ENCODE data around the gene HELB. TPM values are rescaled to one million over a fixed set of nuclear protein-coding genes. Genes with fewer than 3 reads are reported as not detected.

The HELB gene
- total RNA-seq, 1 experiment from 2014 or later = 9.3 TPM

- ChIA-PET RAD21 (ENCODE audit: low non-redundant PET in 1 of 2, low total read pairs in 2 of 2, uncharacterized antibody in 2 of 2, unreplicated experiment in 2 of 2) (no interaction called here), POLR2A (no interaction called here), CTCF (no interaction called here)
- intact Hi-C loops (cut with micrococcal nuclease) = no loop called here
- H3K4me3 ChIP-seq (replicated peaks in 1 of 2; ENCODE audit: low read depth in 1 of 2, low read length in 2 of 2) = no peak overlapping the region
- H3K27me3 ChIP-seq (ENCODE audit: insufficient read depth, low read length) = no peaks in the 10 kb centered on the region
- no peaks in the 10 kb centered on the region for H3K36me3 ChIP-seq (ENCODE audit: control insufficient read depth in 1 of 2, insufficient read depth in 2 of 2, low read length in 2 of 2)
- no peak overlapping the region for H3K4me2 ChIP-seq (ENCODE audit: low read length)
- H3K79me2 ChIP-seq (ENCODE audit: insufficient read depth, low read length) = no peaks in the 10 kb centered on the region
- H3K9me2 ChIP-seq (ENCODE audit: insufficient read depth) = no peaks in the 10 kb centered on the region
- DNase-seq (ENCODE audit: low read depth, low spot score) = no peak
- H3K4me1 ChIP-seq (ENCODE audit: control insufficient read depth in 1 of 2, insufficient read depth in 2 of 2, low read length in 2 of 2) = no peaks in the 10 kb centered on the region
- no TSS peak for BruUV-seq (replicated peaks)
- no peaks in the 10 kb centered on the region for H4K20me1 ChIP-seq (ENCODE audit: insufficient read depth)
- no peaks in the 10 kb centered on the region for H3K9me3 ChIP-seq (ENCODE audit: control insufficient read depth in 1 of 2, insufficient read depth in 1 of 2, low read depth in 1 of 2, low read length in 2 of 2)
- TF ChIP-seq JUND (IDR thresholded peaks at IDR 0.05) (no peak), MAX (IDR thresholded peaks at IDR 0.05) (no peak), CEBPB (IDR thresholded peaks at IDR 0.05; ENCODE audit: low read depth) (no peak), POLR2AphosphoS5 (IDR thresholded peaks at IDR 0.05; ENCODE audit: low read depth, low read length) (no peak), SP1 (IDR thresholded peaks at IDR 0.05; ENCODE audit: low read depth) (no peak), ZBTB33 (IDR thresholded peaks at IDR 0.05; ENCODE audit: extremely low read depth, insufficient replicate concordance, low read length) (no peak), ZFX (IDR thresholded peaks at IDR 0.05) (no peak), TCF7L2 (IDR thresholded peaks at IDR 0.05; ENCODE audit: borderline replicate concordance, extremely low read depth, insufficient read depth, insufficient read length) (no peak), EZH2 (IDR thresholded peaks at IDR 0.05) (no peak), ATF3 (IDR thresholded peaks at IDR 0.05) (no peak), REST (IDR thresholded peaks at IDR 0.05; ENCODE audit: low read depth) (no peak), RAD21 (IDR thresholded peaks at IDR 0.05; ENCODE audit: low read depth) (no peak), FOSL1 (IDR thresholded peaks at IDR 0.05; ENCODE audit: low read depth) (no peak), CTCF (IDR thresholded peaks at IDR 0.05 in 2 of 3, conservative IDR thresholded peaks at IDR 0.05 in 1 of 3; ENCODE audit: borderline replicate concordance in 1 of 3, insufficient read depth in 1 of 3, low read depth in 2 of 3, low read length in 2 of 3) (no peak), CBX3 (IDR thresholded peaks at IDR 0.05; ENCODE audit: low read depth) (no peak), SRF (IDR thresholded peaks at IDR 0.05; ENCODE audit: low read depth) (no peak), ZNF274 (IDR thresholded peaks at IDR 0.05; ENCODE audit: low read depth, low read length) (no peak), SIN3A (IDR thresholded peaks at IDR 0.05; ENCODE audit: low read depth) (no peak)
- H3K9ac ChIP-seq (ENCODE audit: low read length) = no peak overlapping the region
- no peak overlapping the region for H2AFZ ChIP-seq (ENCODE audit: low read depth, low read length, poor library complexity, severe bottlenecking)
- H3K27ac ChIP-seq (ENCODE audit: low read depth, low read length) = no peak overlapping the region
- ATAC-seq = no peak
These were observed 38.8 kb downstream of the HELB start for GRCh38 chr12:66341126-66341525.

Measured in HCT116 (cell line).